Measurements from ENCODE around the gene HERC2.
"Not testable (repeated sequence)": the region's sequence is repeated elsewhere in the genome, so short reads cannot be mapped to it uniquely, and the experiment has no call there.

The HERC2 gene

GRCh38 chr15:28169366-28169765 is 152.6 kb downstream of the HERC2 start:
- no peak for DNase-seq

- peak; percentile 0 for DNase-seq
Measured at GRCh38 chr15:28168405-28169121, 153.4 kb downstream of the HERC2 start.

- DNase-seq: no peak
Measured at GRCh38 chr15:28167042-28167441, 154.9 kb downstream of the HERC2 start.

- no peak for DNase-seq
Measured at GRCh38 chr15:28165791-28166190, 156.2 kb downstream of the HERC2 start.

GRCh38 chr15:28164876-28165275 is 157.1 kb downstream of the HERC2 start:
- no peak for DNase-seq

- no peak for DNase-seq
Measured at GRCh38 chr15:28154283-28154682, 167.7 kb downstream of the HERC2 start.

- DNase-seq: no peak
Measured at GRCh38 chr15:28153492-28154119, 168.4 kb downstream of the HERC2 start.

- not testable (repeated sequence) for DNase-seq
Measured at GRCh38 chr15:28152538-28152923, 169.4 kb downstream of the HERC2 start.

GRCh38 chr15:28151864-28152537 is 170.0 kb downstream of the HERC2 start:
- not testable (repeated sequence) for DNase-seq

GRCh38 chr15:28147801-28148200 is 174.2 kb downstream of the HERC2 start:
- no peak for DNase-seq

GRCh38 chr15:28145419-28145818 is 176.6 kb downstream of the HERC2 start:
- not testable (repeated sequence) for DNase-seq

GRCh38 chr15:28140062-28140461 is 181.9 kb downstream of the HERC2 start:
- DNase-seq: no peak

GRCh38 chr15:28137408-28138039 is 184.5 kb downstream of the HERC2 start:
- DNase-seq: not testable (repeated sequence)

- DNase-seq: not testable (repeated sequence)
Measured at GRCh38 chr15:28136236-28136904, 185.6 kb downstream of the HERC2 start.

- DNase-seq: no peak
Measured at GRCh38 chr15:28133281-28133680, 188.7 kb downstream of the HERC2 start.

- DNase-seq: no peak
Measured at GRCh38 chr15:28132524-28133275, 189.3 kb downstream of the HERC2 start.

- no peak for DNase-seq
Measured at GRCh38 chr15:28131946-28132345, 190.0 kb downstream of the HERC2 start.

GRCh38 chr15:28131400-28131799 is 190.6 kb downstream of the HERC2 start:
- no peak for DNase-seq

- DNase-seq: no peak
Measured at GRCh38 chr15:28130651-28131050, 191.3 kb downstream of the HERC2 start.

GRCh38 chr15:28129231-28129848 is 192.6 kb downstream of the HERC2 start:
- no peak for DNase-seq

- no peak for DNase-seq
Measured at GRCh38 chr15:28128031-28128430, 193.9 kb downstream of the HERC2 start.

GRCh38 chr15:28127036-28127435 is 194.9 kb downstream of the HERC2 start:
- no peak for DNase-seq
